OCI-LY3 (cell line): ENCODE results near the gene FGF3.

ENCODE experiments used
- EZH2phosphoT487 ChIP-seq: fragments of 200-600 bp; shearing (Covaris generic); IDR thresholded peaks from 2 replicates; pipeline ENCODE4 v1.6.1; 2018; ENCODE audit warnings: antibody characterized with exemption, mixed run types, low read depth
- TF ChIP-seq, protein P1 (sequence below): fragments of 200-600, 300-600 bp; sonication (generic); IDR thresholded peaks from 2 replicates; pipeline ENCODE4 v1.5.1; 2014; ENCODE audit warnings: antibody characterized with exemption, low read length, low read depth

DNA sequence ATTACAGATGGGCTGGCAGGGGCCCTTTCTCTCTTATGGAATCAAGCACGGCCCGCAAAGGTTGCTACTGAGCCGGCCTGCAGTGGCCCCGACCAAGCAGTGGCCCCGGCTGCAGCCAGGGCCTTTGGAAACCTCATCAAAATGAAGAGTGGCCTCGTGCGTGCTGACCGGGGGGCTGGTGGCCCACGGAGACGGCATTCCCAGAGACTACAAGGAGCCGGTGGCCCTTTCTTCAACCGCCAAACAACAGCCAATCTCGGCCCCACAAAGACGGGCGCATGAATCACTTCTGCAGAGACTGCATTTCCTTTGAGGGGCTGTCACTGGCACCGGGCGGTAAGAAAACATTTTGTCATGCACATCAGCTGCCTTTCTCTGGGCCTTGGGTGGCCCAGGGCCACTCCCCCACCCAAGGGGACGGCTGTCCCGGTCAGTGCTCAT lies 43.1 kb upstream of the FGF3 start:
- TF ChIP-seq, protein P1, sequence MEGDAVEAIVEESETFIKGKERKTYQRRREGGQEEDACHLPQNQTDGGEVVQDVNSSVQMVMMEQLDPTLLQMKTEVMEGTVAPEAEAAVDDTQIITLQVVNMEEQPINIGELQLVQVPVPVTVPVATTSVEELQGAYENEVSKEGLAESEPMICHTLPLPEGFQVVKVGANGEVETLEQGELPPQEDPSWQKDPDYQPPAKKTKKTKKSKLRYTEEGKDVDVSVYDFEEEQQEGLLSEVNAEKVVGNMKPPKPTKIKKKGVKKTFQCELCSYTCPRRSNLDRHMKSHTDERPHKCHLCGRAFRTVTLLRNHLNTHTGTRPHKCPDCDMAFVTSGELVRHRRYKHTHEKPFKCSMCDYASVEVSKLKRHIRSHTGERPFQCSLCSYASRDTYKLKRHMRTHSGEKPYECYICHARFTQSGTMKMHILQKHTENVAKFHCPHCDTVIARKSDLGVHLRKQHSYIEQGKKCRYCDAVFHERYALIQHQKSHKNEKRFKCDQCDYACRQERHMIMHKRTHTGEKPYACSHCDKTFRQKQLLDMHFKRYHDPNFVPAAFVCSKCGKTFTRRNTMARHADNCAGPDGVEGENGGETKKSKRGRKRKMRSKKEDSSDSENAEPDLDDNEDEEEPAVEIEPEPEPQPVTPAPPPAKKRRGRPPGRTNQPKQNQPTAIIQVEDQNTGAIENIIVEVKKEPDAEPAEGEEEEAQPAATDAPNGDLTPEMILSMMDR, result no peak
- no peak for TF ChIP-seq EZH2phosphoT487
